Endothelial cell (in vitro differentiated cells): ENCODE data around the gene ACOT11. TPM values are rescaled to one million over a fixed set of nuclear protein-coding genes. Genes with fewer than 3 reads are reported as not detected.

Experiments used
- DNase-seq: peaks from one replicate; pipeline ENCODE4 v3.0.0; 2021; ENCODE audit warnings: low spot score
- H3K27ac Mint-ChIP-seq: one replicate; pipeline ENCODE4 v1.8.0; 2021; ENCODE audit warnings: mixed read lengths, inconsistent platforms; ENCODE audit not compliant: unreplicated experiment
- H3K27me3 Mint-ChIP-seq: one replicate; pipeline ENCODE4 v1.8.0; 2021; ENCODE audit warnings: mild to moderate bottlenecking, moderate library complexity, mixed read lengths, inconsistent platforms; ENCODE audit not compliant: unreplicated experiment
- H3K36me3 Mint-ChIP-seq: one replicate; pipeline ENCODE4 v1.8.0; 2021; ENCODE audit warnings: mild to moderate bottlenecking, low read depth, mixed read lengths, inconsistent platforms; ENCODE audit not compliant: unreplicated experiment
- H3K4me1 Mint-ChIP-seq: one replicate; pipeline ENCODE4 v1.8.0; 2021; ENCODE audit warnings: mild to moderate bottlenecking, mixed read lengths, inconsistent platforms; ENCODE audit not compliant: unreplicated experiment
- H3K4me3 Mint-ChIP-seq: one replicate; pipeline ENCODE4 v1.8.0; 2021; ENCODE audit warnings: mild to moderate bottlenecking, mixed read lengths, inconsistent platforms; ENCODE audit not compliant: unreplicated experiment
- H3K9me3 Mint-ChIP-seq: one replicate; pipeline ENCODE4 v1.8.0; 2021; ENCODE audit warnings: mixed read lengths, inconsistent platforms; ENCODE audit not compliant: unreplicated experiment
- total RNA-seq: library from RNA; stranded (reverse); fragmentation: NEBNext Ultra II Directional; extraction: Animal tissue kit (Norgen Biotek cat#: 25700); gene quantifications from one replicate; pipeline ENCODE4 v1.2.1, GENCODE V29; 2021; ENCODE audit not compliant: unreplicated experiment
- TF ChIP-seq, protein P1 (sequence below): fragments of 200-600 bp; sonication (generic); IDR thresholded peaks from one replicate; pipeline ENCODE4 v1.5.0; 2021; ENCODE audit warnings: antibody characterized with exemption; ENCODE audit not compliant: unreplicated experiment

ACOT11 gene
- total RNA-seq, 1 donor from 2014 or later, result 35.6 TPM

- Mint-ChIP-seq H3K36me3 (peaks cover 18% of the 10 kb centered on the region), H3K27me3 (peaks cover 3% of the 10 kb centered on the region), H3K27ac (peak overlapping the region; percentile 61), H3K9me3 (no peaks in the 10 kb centered on the region), H3K4me3 (no peak overlapping the region), H3K4me1 (peaks cover 13% of the 10 kb centered on the region)
- DNase-seq, result no peak
- TF ChIP-seq, protein P1, sequence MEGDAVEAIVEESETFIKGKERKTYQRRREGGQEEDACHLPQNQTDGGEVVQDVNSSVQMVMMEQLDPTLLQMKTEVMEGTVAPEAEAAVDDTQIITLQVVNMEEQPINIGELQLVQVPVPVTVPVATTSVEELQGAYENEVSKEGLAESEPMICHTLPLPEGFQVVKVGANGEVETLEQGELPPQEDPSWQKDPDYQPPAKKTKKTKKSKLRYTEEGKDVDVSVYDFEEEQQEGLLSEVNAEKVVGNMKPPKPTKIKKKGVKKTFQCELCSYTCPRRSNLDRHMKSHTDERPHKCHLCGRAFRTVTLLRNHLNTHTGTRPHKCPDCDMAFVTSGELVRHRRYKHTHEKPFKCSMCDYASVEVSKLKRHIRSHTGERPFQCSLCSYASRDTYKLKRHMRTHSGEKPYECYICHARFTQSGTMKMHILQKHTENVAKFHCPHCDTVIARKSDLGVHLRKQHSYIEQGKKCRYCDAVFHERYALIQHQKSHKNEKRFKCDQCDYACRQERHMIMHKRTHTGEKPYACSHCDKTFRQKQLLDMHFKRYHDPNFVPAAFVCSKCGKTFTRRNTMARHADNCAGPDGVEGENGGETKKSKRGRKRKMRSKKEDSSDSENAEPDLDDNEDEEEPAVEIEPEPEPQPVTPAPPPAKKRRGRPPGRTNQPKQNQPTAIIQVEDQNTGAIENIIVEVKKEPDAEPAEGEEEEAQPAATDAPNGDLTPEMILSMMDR, result no peak
Measured at GRCh38 chr1:54591127-54591756, 43.2 kb downstream of the ACOT11 start.

DNA sequence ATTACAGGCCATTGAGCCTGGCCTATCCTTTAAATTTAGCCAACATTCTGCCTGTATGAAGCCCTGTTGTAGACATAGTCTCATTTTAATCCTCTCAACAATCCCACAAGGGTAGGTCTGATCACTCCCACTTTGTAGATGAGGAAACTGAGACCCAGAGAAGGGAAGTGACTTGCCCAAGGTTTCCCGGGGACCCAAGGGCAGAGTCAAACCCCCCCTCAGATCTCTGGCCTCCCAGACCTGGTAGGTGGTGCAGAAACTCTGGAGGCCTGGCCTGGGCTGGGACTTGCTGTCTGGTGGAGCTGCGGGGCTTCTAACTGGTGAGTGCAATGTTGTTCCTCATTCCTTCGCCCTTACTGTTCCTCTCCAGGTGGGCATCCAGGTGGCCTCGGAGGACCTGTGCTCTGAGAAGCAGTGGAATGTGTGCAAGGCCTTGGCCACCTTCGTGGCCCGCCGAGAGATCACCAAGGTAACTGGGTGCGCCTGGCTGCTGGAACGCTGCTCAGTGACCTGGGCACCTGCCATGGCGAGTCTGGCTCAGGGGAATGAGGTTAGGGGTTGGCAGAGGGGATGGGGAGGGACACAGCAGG is 45.6 kb downstream of the ACOT11 start:
- H3K9me3 Mint-ChIP-seq, result no peaks in the 10 kb centered on the region
- H3K4me3 Mint-ChIP-seq, result no peak overlapping the region
- TF ChIP-seq, protein P1, result no peak
- peaks cover 18% of the 10 kb centered on the region for H3K36me3 Mint-ChIP-seq
- DNase-seq, result no peak
- peaks cover 19% of the 10 kb centered on the region for H3K4me1 Mint-ChIP-seq
- no peak overlapping the region for H3K27ac Mint-ChIP-seq
- H3K27me3 Mint-ChIP-seq, result peaks cover 2% of the 10 kb centered on the region

- Mint-ChIP-seq H3K9me3 (no peaks in the 10 kb centered on the region), H3K27me3 (peaks cover 1% of the 10 kb centered on the region), H3K4me3 (no peak overlapping the region), H3K36me3 (peaks cover 17% of the 10 kb centered on the region), H3K4me1 (peaks cover 18% of the 10 kb centered on the region), H3K27ac (no peak overlapping the region)
- TF ChIP-seq, protein P1, result no peak
- DNase-seq, result no peak
Measured at GRCh38 chr1:54594463-54594862, 46.4 kb downstream of the ACOT11 start.

GRCh38 chr1:54595956-54596498 is 48.0 kb downstream of the ACOT11 start:
- Mint-ChIP-seq H3K4me3 (no peak overlapping the region), H3K27me3 (peaks cover 2% of the 10 kb centered on the region), H3K36me3 (peaks cover 29% of the 10 kb centered on the region), H3K27ac (no peak overlapping the region), H3K4me1 (peaks cover 15% of the 10 kb centered on the region), H3K9me3 (no peaks in the 10 kb centered on the region)
- TF ChIP-seq, protein P1, result no peak
- DNase-seq, result no peak

GRCh38 chr1:54596756-54597155 is 48.7 kb downstream of the ACOT11 start:
- H3K27me3 Mint-ChIP-seq, result peaks cover 2% of the 10 kb centered on the region
- no peak overlapping the region for H3K27ac Mint-ChIP-seq
- H3K36me3 Mint-ChIP-seq, result peaks cover 28% of the 10 kb centered on the region
- TF ChIP-seq, protein P1, result no peak
- H3K9me3 Mint-ChIP-seq, result no peaks in the 10 kb centered on the region
- DNase-seq, result no peak
- peaks cover 15% of the 10 kb centered on the region for H3K4me1 Mint-ChIP-seq
- no peak overlapping the region for H3K4me3 Mint-ChIP-seq
